ENCODE data around the gene ABCA13. TPM values are rescaled to one million over a fixed set of nuclear protein-coding genes. Genes with fewer than 3 reads are reported as not detected.
"Not testable (repeated sequence)": the region's sequence is repeated elsewhere in the genome, so short reads cannot be mapped to it uniquely, and the experiment has no call there.

The ABCA13 gene
- total RNA-seq, 1 donor from 2014 or later: not detected

DNA sequence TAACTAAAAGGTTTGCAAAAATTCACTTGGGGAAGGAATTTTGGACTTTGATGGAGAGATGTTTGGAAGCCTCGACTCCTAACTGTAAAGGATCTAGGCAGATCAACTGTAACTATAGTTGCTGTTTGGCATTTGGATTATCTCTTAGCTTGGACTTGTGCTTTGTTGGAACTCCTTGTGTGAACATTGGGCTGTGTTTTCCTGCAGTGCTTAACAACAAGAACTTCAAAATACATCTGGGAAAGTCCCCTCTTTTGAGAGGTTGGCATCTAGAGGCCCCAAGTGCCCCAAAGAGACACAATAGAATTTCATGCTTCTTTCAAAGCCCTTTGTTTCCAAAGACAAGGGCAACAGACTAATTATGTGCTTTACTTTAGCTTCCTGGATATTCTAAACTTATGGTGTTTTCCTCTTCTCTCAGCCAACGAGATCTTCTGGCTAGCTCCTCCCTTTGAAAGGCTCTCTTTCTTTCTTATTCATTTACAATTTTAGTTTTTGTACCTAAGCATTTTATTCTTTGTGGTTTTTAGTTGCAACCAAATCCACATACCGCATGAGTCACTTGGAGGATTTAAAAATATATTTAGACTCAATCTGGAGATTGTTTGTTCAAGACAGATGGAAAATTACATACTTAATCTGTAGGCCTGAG lies 11.6 kb downstream of the ABCA13 start:
- intact Hi-C loops (cut with micrococcal nuclease): loop anchor here (1.0 kb wide), 1 partner anchor 116 kb away; no protein-coding TSS in a partner anchor
- Mint-ChIP-seq H3K27ac (peak overlapping the region; percentile 52), H3K9me3 (no peaks in the 10 kb centered on the region), H3K27me3 (peaks cover 4% of the 10 kb centered on the region), H3K4me3 (no peak overlapping the region), H3K36me3 (ENCODE audit: low read depth) (no peaks in the 10 kb centered on the region), H3K4me1 (peaks cover 3% of the 10 kb centered on the region)
- no peak for DNase-seq

DNA sequence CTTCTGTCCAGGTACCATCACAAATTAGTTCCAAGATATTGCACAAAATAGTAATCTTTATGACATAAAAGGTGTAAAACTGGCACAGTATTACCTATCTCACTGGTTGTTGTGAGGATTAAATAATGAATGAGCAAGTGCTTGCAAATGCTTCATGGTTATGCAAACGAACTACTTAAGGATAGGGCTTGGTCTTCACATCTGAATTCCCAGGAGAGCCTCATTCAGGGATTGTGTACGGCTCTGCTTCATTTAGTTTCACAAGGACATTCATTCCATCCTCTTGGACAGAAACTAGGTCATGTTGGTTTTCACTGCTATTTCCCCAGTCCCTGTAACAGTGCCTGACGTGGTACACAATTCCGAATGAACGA lies 12.1 kb downstream of the ABCA13 start:
- intact Hi-C loops (cut with micrococcal nuclease): loop anchor here (1.0 kb wide), 1 partner anchor 116 kb away; no protein-coding TSS in a partner anchor
- Mint-ChIP-seq H3K4me1 (peaks cover 3% of the 10 kb centered on the region), H3K36me3 (ENCODE audit: low read depth) (no peaks in the 10 kb centered on the region), H3K27me3 (peaks cover 4% of the 10 kb centered on the region), H3K9me3 (no peaks in the 10 kb centered on the region), H3K4me3 (no peak overlapping the region), H3K27ac (no peak overlapping the region)
- DNase-seq: no peak

DNA sequence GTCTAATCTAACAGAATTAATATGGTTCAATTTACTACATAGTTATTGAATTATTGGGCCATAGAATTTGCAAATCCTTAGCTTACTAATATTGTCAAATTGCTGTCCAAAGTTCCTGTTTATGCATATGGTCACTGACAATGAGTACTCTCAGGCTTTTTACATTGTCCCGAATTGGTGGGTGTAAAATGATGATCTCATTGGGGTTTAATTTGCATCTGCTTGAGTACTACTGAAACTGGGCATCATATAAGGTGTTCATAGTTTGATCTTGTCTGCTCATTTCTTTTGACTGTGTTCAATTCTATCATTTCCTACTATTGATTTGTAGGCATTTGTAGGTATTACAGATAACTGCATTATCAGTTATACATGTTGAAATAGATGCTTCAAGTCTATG lies 12.7 kb downstream of the ABCA13 start:
- H3K9me3 Mint-ChIP-seq: no peaks in the 10 kb centered on the region
- no peak overlapping the region for H3K27ac Mint-ChIP-seq
- no peak for DNase-seq
- H3K36me3 Mint-ChIP-seq (ENCODE audit: low read depth): no peaks in the 10 kb centered on the region
- H3K4me1 Mint-ChIP-seq: peaks cover 3% of the 10 kb centered on the region
- H3K27me3 Mint-ChIP-seq: peaks cover 4% of the 10 kb centered on the region
- no peak overlapping the region for H3K4me3 Mint-ChIP-seq
- intact Hi-C loops (cut with micrococcal nuclease): loop anchor here (1.0 kb wide), 1 partner anchor 115 kb away; no protein-coding TSS in a partner anchor

DNA sequence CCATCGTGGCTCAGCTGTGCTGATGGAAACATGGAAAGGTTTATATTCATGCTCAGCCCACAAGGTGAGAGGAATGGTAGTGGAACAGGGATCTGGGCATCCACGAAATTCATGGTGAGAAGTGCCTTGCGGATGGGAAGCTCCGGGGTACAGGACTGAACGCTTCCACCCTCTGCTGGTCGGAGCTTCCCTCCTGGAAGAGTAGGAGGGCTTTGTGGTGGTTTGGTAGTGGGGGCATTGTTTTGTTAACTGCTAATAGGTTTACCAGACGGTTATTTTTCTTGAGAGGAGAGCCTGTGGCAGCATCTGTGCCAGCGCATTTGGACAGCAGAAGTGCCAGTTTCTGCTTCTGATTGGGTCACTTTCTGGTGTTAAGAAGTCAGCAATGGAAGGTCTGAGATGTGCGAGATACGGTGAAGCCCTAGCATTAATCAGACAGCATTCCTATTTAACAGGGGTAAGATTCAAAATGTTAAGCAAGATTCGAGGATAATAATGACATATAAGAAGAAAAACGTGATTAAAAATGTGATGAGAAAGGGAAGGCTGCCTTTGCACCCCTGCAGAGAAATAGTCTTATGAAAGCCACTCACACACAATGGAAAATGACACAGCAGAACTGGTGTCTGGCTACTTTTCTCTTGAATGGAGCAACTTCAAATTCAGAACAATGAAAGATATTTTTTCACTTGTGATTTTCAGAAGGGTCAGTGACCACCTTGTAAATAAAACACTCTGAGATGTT lies 17.7 kb downstream of the ABCA13 start:
- intact Hi-C loops (cut with micrococcal nuclease): no loop called here
- no peak overlapping the region for H3K4me3 Mint-ChIP-seq
- no peak overlapping the region for H3K27ac Mint-ChIP-seq
- no peaks in the 10 kb centered on the region for H3K4me1 Mint-ChIP-seq
- no peaks in the 10 kb centered on the region for H3K9me3 Mint-ChIP-seq
- H3K27me3 Mint-ChIP-seq: peaks cover 4% of the 10 kb centered on the region
- DNase-seq: no peak
- H3K36me3 Mint-ChIP-seq (ENCODE audit: low read depth): no peaks in the 10 kb centered on the region

DNA sequence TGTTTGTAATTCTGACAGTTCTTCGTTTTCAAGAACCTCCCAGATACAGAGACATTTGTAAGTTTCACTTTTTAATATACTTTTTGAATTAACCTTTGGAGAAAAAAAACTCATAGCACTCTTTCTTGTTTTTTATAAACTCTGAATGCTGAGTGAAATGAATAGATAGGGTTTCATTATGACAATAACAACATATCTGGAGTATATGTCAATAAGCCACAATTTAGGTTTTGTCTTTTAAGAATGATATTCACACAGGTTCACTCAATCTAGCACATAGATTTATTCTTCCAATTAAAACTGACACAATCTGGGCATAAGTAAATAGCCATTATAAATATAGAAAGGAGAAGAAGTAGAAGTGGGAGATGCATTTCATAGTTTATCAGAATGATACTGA lies 21.7 kb downstream of the ABCA13 start:
- intact Hi-C loops (cut with micrococcal nuclease): no loop called here
- Mint-ChIP-seq H3K36me3 (ENCODE audit: low read depth) (no peaks in the 10 kb centered on the region), H3K4me1 (no peaks in the 10 kb centered on the region), H3K27ac (no peak overlapping the region), H3K27me3 (no peaks in the 10 kb centered on the region), H3K9me3 (no peaks in the 10 kb centered on the region), H3K4me3 (no peak overlapping the region)
- DNase-seq: no peak

DNA sequence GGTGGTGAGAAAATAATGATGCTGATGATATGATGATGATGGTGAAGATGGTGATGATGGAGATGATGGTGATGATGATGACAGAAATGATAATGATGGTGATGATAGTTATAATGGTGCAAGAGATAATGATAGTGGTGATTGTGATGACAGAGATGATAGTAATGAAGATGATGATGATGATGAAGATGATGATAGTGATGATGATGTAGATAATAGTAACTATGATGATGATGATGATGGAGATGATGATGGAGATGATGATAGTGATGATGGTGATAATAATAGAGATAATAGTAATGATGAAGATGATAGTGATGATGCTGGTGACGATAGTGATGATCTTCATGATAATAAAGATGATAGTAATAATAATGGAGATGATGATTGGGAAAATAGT lies 22.2 kb downstream of the ABCA13 start:
- Mint-ChIP-seq H3K4me1 (no peaks in the 10 kb centered on the region), H3K9me3 (no peaks in the 10 kb centered on the region), H3K27ac (no peak overlapping the region), H3K4me3 (no peak overlapping the region), H3K27me3 (no peaks in the 10 kb centered on the region), H3K36me3 (ENCODE audit: low read depth) (no peaks in the 10 kb centered on the region)
- intact Hi-C loops (cut with micrococcal nuclease): no loop called here
- no peak for DNase-seq

DNA sequence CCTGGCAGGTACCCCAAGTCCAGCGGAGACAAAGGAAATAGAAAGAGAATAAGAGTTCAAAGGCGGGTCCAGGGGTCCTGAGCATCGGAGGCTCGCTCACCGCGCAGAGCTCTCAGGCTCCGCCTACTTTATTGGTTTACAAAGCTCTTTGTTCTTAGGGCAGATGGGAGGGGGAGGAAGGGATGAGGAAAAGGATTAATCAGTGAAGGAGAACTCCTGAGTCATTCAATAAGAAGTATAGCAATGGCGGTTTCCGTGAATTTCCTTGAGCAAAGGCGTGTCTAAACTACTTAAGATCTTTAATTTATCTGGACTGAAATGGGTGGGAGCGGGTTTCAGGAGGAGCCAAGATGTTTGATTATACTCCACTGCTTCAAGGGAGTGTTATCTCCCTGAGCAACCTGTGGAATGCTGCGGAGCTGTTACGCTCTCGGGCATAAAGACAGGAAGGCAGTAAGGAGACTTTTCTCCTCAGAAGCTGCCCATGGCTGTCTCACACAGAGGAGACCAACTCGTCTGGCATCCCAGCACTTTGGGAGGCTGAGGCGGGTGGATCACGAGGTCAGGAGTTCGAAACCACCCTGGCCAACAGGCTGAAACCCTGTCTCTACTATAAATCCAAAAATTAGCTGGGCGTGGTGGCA lies 29.8 kb downstream of the ABCA13 start:
- H3K27ac Mint-ChIP-seq; intact Hi-C loops (cut with micrococcal nuclease); H3K36me3 Mint-ChIP-seq (ENCODE audit: low read depth); DNase-seq; H3K27me3 Mint-ChIP-seq; H3K4me1 Mint-ChIP-seq; H3K4me3 Mint-ChIP-seq; H3K9me3 Mint-ChIP-seq: not testable (repeated sequence)

DNA sequence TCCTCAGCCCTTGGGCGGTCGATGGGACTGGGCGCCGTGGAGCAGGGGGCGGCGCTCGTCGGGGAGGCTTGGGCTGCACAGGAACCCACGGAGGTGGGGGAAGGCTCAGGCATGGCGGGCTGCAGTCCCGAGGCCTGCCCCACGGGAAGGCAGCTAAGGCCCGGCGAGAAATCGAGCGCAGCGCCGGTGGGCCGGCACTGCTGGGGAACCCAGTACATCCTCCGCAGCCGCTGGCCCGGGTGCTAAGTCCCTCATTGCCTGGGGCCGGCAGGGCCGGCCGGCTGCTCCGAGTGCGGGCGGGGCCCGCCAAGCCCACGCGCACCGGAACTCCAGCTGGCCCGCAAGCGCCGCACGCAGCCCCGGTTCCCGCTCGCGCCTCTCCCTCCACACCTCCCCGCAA lies 31.7 kb downstream of the ABCA13 start:
- H3K9me3 Mint-ChIP-seq; H3K27ac Mint-ChIP-seq; H3K4me3 Mint-ChIP-seq; H3K36me3 Mint-ChIP-seq (ENCODE audit: low read depth); intact Hi-C loops (cut with micrococcal nuclease); H3K27me3 Mint-ChIP-seq; H3K4me1 Mint-ChIP-seq; DNase-seq: not testable (repeated sequence)

DNA sequence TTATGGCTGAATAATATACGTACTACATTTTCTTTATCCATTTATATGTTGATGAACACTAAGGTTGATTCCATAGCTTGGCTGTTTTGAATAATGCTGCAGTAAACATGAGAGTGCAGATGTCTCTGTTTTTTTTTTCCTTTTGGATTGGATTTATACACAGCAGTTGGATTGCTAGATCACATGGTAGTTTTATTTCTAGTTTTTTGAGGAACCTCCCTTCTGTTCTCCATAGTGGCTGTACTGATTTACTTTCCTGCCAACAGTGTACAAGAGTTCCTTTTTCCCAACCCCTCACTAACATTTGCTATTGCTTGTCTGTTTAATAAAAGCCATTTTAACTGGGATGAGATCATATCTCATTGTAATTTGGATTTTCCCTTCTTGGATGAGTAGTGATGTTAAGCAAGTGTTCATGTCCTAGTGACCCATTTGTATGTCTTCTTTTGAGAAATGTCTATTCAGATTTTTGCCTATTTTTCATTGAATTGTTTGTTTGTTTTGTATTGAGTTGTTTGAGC lies 36.0 kb downstream of the ABCA13 start:
- no peak overlapping the region for H3K4me3 Mint-ChIP-seq
- no peaks in the 10 kb centered on the region for H3K4me1 Mint-ChIP-seq
- H3K9me3 Mint-ChIP-seq: no peaks in the 10 kb centered on the region
- intact Hi-C loops (cut with micrococcal nuclease): no loop called here
- no peak overlapping the region for H3K27ac Mint-ChIP-seq
- H3K36me3 Mint-ChIP-seq (ENCODE audit: low read depth): no peaks in the 10 kb centered on the region
- H3K27me3 Mint-ChIP-seq: peaks cover 13% of the 10 kb centered on the region
- DNase-seq: no peak

DNA sequence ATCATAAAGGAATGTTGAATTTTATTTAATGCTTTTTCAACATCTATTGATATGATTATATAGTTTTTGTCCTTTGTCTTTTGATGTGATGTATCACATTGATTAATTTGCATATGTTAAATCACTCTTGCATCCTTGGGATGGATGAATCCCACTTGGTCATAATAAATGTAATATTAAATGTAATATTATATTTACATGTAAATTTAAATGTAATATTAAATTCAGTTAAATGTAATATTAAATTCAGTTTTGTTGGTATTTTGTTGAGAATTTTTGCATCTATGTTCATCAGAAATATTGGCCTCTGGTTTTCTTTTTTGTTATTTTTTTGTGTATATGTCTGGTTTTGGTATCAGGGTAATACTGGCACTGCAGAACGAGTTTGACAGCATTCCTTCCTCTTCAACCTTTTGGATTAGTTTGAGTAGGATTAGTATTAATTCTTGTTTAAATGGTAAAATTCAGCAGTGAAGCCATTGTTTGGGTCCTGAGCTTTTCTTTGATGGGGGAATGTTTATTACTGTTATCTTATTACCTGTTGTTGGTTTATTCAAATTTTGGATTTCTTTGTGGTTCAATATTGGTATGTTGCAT lies 37.8 kb downstream of the ABCA13 start:
- H3K27ac Mint-ChIP-seq: no peak overlapping the region
- H3K36me3 Mint-ChIP-seq (ENCODE audit: low read depth): no peaks in the 10 kb centered on the region
- no peaks in the 10 kb centered on the region for H3K4me1 Mint-ChIP-seq
- no peak overlapping the region for H3K4me3 Mint-ChIP-seq
- DNase-seq: no peak
- no peaks in the 10 kb centered on the region for H3K9me3 Mint-ChIP-seq
- intact Hi-C loops (cut with micrococcal nuclease): no loop called here
- peaks cover 13% of the 10 kb centered on the region for H3K27me3 Mint-ChIP-seq

DNA sequence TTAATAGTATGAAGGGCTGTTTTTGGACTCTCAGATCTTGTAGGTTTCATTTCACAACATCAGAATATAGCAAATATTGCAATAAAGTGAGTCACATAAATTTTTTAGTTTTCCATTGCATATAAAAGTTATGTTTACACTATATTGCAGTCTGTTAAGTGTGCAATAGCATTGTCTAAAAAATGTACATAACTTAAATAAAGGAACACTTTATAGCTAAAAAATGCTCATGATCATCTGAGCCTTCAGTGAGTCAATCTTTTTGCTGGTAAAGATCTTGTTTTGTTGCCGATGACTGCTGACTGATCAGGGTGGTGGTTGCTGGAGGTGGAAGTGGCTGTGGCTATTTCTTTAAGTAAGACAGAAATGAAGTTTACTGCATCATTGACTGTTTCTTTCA lies 42.0 kb downstream of the ABCA13 start:
- H3K27me3 Mint-ChIP-seq: peaks cover 8% of the 10 kb centered on the region
- no peaks in the 10 kb centered on the region for H3K36me3 Mint-ChIP-seq (ENCODE audit: low read depth)
- H3K27ac Mint-ChIP-seq: no peak overlapping the region
- no peaks in the 10 kb centered on the region for H3K4me1 Mint-ChIP-seq
- H3K9me3 Mint-ChIP-seq: no peaks in the 10 kb centered on the region
- intact Hi-C loops (cut with micrococcal nuclease): no loop called here
- no peak overlapping the region for H3K4me3 Mint-ChIP-seq
- no peak for DNase-seq

DNA sequence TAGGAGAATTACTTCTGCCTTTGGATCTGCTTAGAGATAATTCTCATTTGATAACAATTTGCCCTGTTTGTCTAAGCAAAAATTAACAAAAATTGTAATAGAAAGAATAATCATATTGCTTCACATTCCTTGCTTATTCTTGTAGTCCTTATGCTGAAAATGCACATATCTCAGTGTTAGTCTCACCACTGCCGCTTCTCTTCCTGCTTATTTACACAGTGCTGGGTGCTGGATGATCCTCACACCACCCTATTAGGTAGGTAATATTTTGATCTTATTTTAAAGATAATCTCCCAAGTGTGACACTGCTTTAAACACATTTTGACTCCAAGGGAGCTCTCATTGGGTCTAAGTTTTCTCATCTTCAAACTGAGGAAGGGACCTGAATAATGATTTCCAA lies 46.0 kb downstream of the ABCA13 start:
- peaks cover 9% of the 10 kb centered on the region for H3K27me3 Mint-ChIP-seq
- no peak for DNase-seq

DNA sequence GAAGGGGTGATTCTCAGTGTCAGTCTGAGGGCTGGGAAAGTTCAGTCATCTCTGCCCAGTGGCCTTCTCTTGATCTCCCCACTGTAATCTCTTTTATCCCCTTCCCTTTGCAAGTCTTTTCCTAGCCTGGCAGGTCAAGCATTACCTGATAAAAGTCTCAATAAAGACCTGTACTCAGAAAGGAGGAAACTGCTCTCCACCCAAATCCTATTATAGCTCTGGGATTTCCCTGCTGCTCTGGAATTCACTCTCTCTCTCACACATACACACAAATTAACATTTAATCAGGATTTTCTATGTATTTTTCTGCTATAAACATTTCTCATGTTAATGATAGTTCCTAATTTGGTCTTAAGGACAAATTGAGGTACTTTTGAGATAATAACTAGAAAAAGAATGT lies 46.5 kb downstream of the ABCA13 start:
- no peaks in the 10 kb centered on the region for H3K4me1 Mint-ChIP-seq
- no peak for DNase-seq
- H3K36me3 Mint-ChIP-seq (ENCODE audit: low read depth): no peaks in the 10 kb centered on the region
- H3K4me3 Mint-ChIP-seq: no peak overlapping the region
- intact Hi-C loops (cut with micrococcal nuclease): no loop called here
- peaks cover 9% of the 10 kb centered on the region for H3K27me3 Mint-ChIP-seq
- H3K27ac Mint-ChIP-seq: no peak overlapping the region
- H3K9me3 Mint-ChIP-seq: no peaks in the 10 kb centered on the region

More for the DNA sequence above, 46.0 kb downstream of the ABCA13 start:
- no peak overlapping the region for H3K4me3 Mint-ChIP-seq
- H3K36me3 Mint-ChIP-seq (ENCODE audit: low read depth): no peaks in the 10 kb centered on the region
- intact Hi-C loops (cut with micrococcal nuclease): no loop called here
- no peak overlapping the region for H3K27ac Mint-ChIP-seq
- no peaks in the 10 kb centered on the region for H3K9me3 Mint-ChIP-seq
- H3K4me1 Mint-ChIP-seq: no peaks in the 10 kb centered on the region

DNA sequence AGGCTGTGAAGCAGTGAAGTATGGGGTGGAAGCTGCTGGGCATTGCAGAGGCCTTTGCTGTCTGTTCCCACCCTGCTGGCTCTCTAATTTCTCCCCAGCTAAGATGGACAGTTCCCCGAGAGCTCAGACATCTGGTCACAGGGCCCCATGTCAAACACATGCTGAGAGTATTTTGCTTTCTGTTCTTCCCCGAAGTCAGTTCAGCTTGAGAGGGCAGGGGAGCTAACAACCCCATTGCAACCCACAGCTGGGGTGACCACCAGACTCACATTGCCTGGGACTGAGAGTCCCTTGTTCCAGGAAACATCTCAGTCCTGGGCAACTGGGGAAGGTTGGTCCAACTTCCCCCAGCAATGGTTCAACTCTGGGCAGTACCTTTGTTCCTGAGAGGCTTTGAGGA lies 52.8 kb downstream of the ABCA13 start:
- Mint-ChIP-seq H3K36me3 (ENCODE audit: low read depth) (no peaks in the 10 kb centered on the region), H3K9me3 (no peaks in the 10 kb centered on the region), H3K27ac (no peak overlapping the region), H3K27me3 (peaks cover 9% of the 10 kb centered on the region), H3K4me1 (no peaks in the 10 kb centered on the region), H3K4me3 (no peak overlapping the region)
- DNase-seq: no peak
- intact Hi-C loops (cut with micrococcal nuclease): no loop called here

All from activated CD4-positive, alpha-beta T cell treated with anti-CD3 and anti-CD28 coated beads, Interleukin-2, amount 10 ng/mL, durations not matched to agents 24 days and 14 days (primary cell).